ENCODE results near the gene BBS10. TPM values are rescaled to one million over a fixed set of nuclear protein-coding genes. Genes with fewer than 3 reads are reported as not detected.

Gene BBS10
- total and polyA plus RNA-seq, 12 donors = 3.2 to 25.4 (median 10.9) TPM

GRCh38 chr12:76345569-76345968 is 2.6 kb downstream of the BBS10 start:
- peak overlapping the region in 2 of 5 donors; percentile 36 to 40 for H3K27ac ChIP-seq
- TF ChIP-seq, protein P1, sequence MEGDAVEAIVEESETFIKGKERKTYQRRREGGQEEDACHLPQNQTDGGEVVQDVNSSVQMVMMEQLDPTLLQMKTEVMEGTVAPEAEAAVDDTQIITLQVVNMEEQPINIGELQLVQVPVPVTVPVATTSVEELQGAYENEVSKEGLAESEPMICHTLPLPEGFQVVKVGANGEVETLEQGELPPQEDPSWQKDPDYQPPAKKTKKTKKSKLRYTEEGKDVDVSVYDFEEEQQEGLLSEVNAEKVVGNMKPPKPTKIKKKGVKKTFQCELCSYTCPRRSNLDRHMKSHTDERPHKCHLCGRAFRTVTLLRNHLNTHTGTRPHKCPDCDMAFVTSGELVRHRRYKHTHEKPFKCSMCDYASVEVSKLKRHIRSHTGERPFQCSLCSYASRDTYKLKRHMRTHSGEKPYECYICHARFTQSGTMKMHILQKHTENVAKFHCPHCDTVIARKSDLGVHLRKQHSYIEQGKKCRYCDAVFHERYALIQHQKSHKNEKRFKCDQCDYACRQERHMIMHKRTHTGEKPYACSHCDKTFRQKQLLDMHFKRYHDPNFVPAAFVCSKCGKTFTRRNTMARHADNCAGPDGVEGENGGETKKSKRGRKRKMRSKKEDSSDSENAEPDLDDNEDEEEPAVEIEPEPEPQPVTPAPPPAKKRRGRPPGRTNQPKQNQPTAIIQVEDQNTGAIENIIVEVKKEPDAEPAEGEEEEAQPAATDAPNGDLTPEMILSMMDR (IDR thresholded peaks at IDR 0.05) = no peak
- TF ChIP-seq POLR2A (IDR thresholded peaks at IDR 0.05) = no peak
- peaks cover 13 to 32% of the 10 kb centered on the region in 2 donors for H3K4me1 ChIP-seq (replicated peaks in 1 of 2)
- no peak overlapping the region for H3K4me3 ChIP-seq
- no peak for DNase-seq
- H3K9me3 ChIP-seq (replicated peaks in 1 of 3) = no peaks in the 10 kb centered on the region
- intact Hi-C loops (cut with DNase I) = loop anchor here in 1 of 2 donors (10.0 kb wide), 1 partner anchor 821 kb away; no protein-coding TSS in a partner anchor
- 82 to 90% (median 83%) methylated on average over 1 of the region's 1 CpG for WGBS, 4 donors
- no peaks in the 10 kb centered on the region for H3K36me3 ChIP-seq (replicated peaks in 1 of 2)
- no peaks in the 10 kb centered on the region for H3K27me3 ChIP-seq

DNA sequence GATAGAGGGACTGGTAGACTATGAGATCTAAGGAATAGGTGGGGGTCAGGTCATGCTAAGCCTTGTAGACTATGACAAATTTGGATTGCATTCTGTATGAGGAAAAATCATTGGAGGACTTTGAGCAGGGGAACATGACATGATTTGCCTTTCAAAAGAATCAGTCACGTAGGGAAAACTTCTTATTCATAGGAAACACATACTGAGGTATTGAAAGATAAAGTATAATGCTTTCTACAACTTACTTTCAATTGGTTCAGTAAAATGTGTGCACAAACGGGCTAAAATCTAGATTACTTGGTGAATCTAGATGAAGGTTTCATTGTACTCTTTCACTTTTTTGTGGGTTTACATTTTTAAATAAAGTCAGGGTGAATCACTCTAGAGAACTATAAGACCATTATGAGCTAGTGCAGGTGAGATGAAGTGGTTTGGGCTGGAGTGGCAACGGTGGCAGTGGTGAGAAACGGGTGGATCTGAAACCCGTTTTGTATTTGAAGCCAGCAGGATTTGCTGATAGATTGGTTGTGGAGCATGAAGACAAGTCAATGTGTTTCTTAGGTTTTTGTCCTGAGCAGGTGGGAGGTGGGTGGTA is 6.7 kb downstream of the BBS10 start:
- Histone ChIP-seq H3K4me3 (no peak overlapping the region), H3K9me3 (replicated peaks in 1 of 3) (no peaks in the 10 kb centered on the region), H3K27me3 (no peaks in the 10 kb centered on the region), H3K27ac (no peak overlapping the region), H3K36me3 (replicated peaks in 1 of 2) (no peaks in the 10 kb centered on the region), H3K4me1 (replicated peaks in 1 of 2) (peaks cover 6 to 21% of the 10 kb centered on the region in 2 donors)
- TF ChIP-seq, protein P1 (IDR thresholded peaks at IDR 0.05) = no peak
- no peak for TF ChIP-seq POLR2A (IDR thresholded peaks at IDR 0.05)
- 81 to 92% (median 88%) methylated on average over 5 of the region's 5 CpGs for WGBS, 4 donors
- intact Hi-C loops (cut with DNase I) = loop anchor here in 1 of 2 donors (10.0 kb wide), 1 partner anchor 817 kb away; no protein-coding TSS in a partner anchor
- DNase-seq = no peak

- H3K36me3 ChIP-seq (replicated peaks in 1 of 2) = no peaks in the 10 kb centered on the region
- no peaks in the 10 kb centered on the region for H3K27me3 ChIP-seq
- DNase-seq = peak in 2 of 7 donors; percentile 8 to 16
- peaks cover 4 to 15% of the 10 kb centered on the region in 2 donors for H3K4me1 ChIP-seq (replicated peaks in 1 of 2)
- intact Hi-C loops (cut with DNase I) = loop anchor here in 1 of 2 donors (10.0 kb wide), 1 partner anchor 816 kb away; no protein-coding TSS in a partner anchor
- no peak overlapping the region for H3K4me3 ChIP-seq
- no peak overlapping the region for H3K27ac ChIP-seq
- TF ChIP-seq, protein P1 (IDR thresholded peaks at IDR 0.05) = no peak
- no peak for TF ChIP-seq POLR2A (IDR thresholded peaks at IDR 0.05)
- 79 to 85% (median 82%) methylated on average over 9 of the region's 9 CpGs for WGBS, 4 donors
- H3K9me3 ChIP-seq (replicated peaks in 1 of 3) = no peaks in the 10 kb centered on the region
These were observed 7.4 kb downstream of the BBS10 start for GRCh38 chr12:76340680-76341435.

DNA sequence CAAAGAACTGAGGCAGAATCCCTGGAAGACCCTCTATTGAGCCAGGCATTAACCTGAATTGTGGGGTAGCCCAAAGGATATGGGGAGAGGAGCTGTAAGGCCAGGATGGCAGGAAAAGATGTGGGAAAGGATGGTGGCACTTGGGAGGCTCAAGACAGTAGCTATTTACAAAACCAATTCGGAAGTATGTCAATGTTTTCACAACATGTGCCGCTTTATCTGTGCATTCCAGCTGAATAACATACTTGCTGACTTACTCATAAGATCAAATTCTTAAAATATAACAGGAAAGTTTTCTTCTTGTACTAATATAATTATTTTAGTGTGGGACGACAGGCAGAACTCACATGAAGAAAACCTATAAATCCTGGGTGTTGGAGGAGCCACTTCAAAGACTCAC is 10.6 kb downstream of the BBS10 start:
- intact Hi-C loops (cut with DNase I) = no loop called here
- 58 to 70% (median 64%) methylated on average over 3 of the region's 3 CpGs for WGBS, 4 donors

More for the DNA sequence above, 10.6 kb downstream of the BBS10 start:
- no peak for DNase-seq
- H3K4me3 ChIP-seq = no peak overlapping the region
- H3K27me3 ChIP-seq = no peaks in the 10 kb centered on the region
- H3K36me3 ChIP-seq (replicated peaks in 1 of 2) = no peaks in the 10 kb centered on the region
- no peaks in the 10 kb centered on the region for H3K9me3 ChIP-seq (replicated peaks in 1 of 3)
- H3K27ac ChIP-seq = no peak overlapping the region
- no peak for TF ChIP-seq POLR2A (IDR thresholded peaks at IDR 0.05)
- TF ChIP-seq, protein P1 (IDR thresholded peaks at IDR 0.05) = no peak
- no peaks in the 10 kb centered on the region for H3K4me1 ChIP-seq (replicated peaks in 1 of 2)

All from adrenal gland (tissue), 12 donors.